Heart left ventricle (tissue), 13 donors: ENCODE data around the gene ZBTB20.

ENCODE experiments used
- POLR2A ChIP-seq, 2 donors: fragments of 450-650 bp; IDR thresholded peaks; one replicate each; pipeline ENCODE4 v1.6.1; 2017; ENCODE audit warnings: antibody characterized with exemption in 2 of 2, mild to moderate bottlenecking in 2 of 2, moderate library complexity in 2 of 2
- TF ChIP-seq, protein P1 (sequence below), 12 donors: fragments of 200-600 bp; sonication (generic) in 4 of 12; IDR thresholded peaks; one replicate each; pipeline versions ENCODE4 v1.5.0 to v1.8.0; 2018 to 2022; ENCODE audit warnings: antibody characterized with exemption in 12 of 12, mild to moderate bottlenecking in 5 of 12
- donor health status: ischemic (EF 13 %, LVEDD 7.1; RV severe dilation, severe dysfunction).
- donor health status: DM: no; HTN: yes; CAD: no.
- donor health status: DM: no; HTN: no; CAD: no.
- donor health status: ischemic (EF 25% LVEDD 6.9; RV normal size, moderate dysfunction).
- donor health status: ischemic (EF 25% LVEDD 5.7; RV mildly dilated, moderate dysfunction).
- donor health status: ischemic (EF 35%, LVEDD 5.7; RV mildly dilated, moderate dysfunction).
- donor health status: nonischemic (EF 11% LVEDD 7.7; RV severe dilation, severe dysfunction).
- donor health status: DM: yes; HTN: yes; CAD: no.
- donor health status: PGD.
- donor health status: ischemic (EF 29% LVEDD 5.4; RV normal size, mild dysfunction).
- donor health status: nonischemic (EF 23%, LVEDD 6.1; RV moderate dilation, normal function).

DNA sequence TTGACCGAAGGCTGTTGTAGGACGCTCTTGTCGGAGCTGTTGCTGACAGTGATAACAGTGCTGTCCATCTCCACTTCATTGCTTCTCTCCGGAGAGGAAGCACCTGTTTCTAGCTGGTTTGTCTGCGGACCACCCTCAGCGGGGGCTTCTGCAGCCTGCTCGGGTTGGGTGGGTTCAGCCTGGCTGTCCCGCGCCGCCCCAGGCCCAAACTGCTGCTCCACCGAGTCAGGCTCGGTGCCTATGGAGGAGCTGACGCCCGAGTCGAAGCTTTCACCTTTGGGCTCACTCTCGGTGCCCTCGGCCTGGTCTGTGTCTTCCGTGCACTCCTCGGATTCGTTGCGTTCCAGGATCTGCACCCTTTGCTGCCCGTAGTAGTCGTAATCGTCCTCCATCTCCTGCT lies 796.4 kb downstream of the ZBTB20 start:
- TF ChIP-seq, protein P1, sequence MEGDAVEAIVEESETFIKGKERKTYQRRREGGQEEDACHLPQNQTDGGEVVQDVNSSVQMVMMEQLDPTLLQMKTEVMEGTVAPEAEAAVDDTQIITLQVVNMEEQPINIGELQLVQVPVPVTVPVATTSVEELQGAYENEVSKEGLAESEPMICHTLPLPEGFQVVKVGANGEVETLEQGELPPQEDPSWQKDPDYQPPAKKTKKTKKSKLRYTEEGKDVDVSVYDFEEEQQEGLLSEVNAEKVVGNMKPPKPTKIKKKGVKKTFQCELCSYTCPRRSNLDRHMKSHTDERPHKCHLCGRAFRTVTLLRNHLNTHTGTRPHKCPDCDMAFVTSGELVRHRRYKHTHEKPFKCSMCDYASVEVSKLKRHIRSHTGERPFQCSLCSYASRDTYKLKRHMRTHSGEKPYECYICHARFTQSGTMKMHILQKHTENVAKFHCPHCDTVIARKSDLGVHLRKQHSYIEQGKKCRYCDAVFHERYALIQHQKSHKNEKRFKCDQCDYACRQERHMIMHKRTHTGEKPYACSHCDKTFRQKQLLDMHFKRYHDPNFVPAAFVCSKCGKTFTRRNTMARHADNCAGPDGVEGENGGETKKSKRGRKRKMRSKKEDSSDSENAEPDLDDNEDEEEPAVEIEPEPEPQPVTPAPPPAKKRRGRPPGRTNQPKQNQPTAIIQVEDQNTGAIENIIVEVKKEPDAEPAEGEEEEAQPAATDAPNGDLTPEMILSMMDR (IDR thresholded peaks at IDR 0.05): no peak
- TF ChIP-seq POLR2A (IDR thresholded peaks at IDR 0.05): no peak
